Thyroid gland (tissue), 4 donors: Measurements from ENCODE around the gene NKAP.

ENCODE experiments used
- CTCF ChIP-seq, 6 experiments: fragments of 200-600 bp in 3 of 6; fragments of 450-650 bp in 3 of 6; sonication (generic) in 3 of 6; IDR thresholded peaks; one replicate each; pipeline ENCODE4 v1.5.1; 2016 to 2019; ENCODE audit warnings: antibody characterized with exemption in 6 of 6, mild to moderate bottlenecking in 2 of 6, inconsistent platforms in 1 of 6, moderate library complexity in 1 of 6
- POLR2A ChIP-seq, 2 donors: fragments of 450-650 bp; IDR thresholded peaks; one replicate each; pipeline ENCODE4 v1.6.1; 2017; ENCODE audit warnings: antibody characterized with exemption in 2 of 2, mild to moderate bottlenecking in 2 of 2, moderate library complexity in 1 of 2

DNA sequence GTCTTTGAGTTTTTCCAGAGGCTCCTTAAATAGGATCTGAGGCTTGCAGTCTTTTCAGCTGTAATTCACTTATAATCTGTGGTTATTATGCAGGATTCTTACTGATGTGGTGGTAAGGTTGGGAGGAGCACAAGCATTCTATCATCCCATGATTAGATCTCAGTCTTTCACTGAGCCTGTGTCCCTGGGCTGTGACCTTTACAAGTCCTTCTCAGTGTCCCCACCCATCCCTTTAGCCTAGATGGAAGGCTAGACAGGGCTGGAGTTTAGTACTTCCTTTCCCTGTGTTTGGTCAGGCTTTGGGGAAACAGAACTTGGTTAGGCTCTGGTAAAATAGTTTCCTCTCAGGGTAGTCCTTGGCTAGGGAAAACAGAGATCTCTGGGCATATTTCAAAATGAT, 17.1 kb upstream of the NKAP start:
- TF ChIP-seq CTCF (IDR thresholded peaks at IDR 0.05) (no peak), POLR2A (IDR thresholded peaks at IDR 0.05) (no peak)
